ENCODE measurements around the gene TBC1D2B.

TBC1D2B gene

DNA sequence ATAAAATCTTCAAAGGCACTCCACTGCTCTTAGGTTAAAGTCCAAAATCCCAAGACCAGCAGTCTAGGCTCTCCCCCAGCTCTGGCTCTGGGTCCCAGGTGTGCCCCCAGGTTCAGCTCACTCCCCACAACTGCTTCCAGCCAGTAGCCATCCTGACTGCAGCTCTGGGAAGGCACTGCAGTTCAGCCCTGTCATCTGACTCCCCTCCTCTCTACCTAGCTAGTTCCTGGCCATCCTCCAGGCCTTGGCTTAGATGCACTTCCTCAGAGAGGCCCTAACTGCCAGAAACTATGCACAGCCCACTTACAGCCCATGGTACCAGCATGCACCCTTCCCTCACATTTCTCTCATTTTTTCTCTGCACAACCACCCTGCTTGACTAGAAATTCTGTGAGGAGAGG is 25.5 kb downstream of the TBC1D2B start:
- DNase-seq = no peak

DNA sequence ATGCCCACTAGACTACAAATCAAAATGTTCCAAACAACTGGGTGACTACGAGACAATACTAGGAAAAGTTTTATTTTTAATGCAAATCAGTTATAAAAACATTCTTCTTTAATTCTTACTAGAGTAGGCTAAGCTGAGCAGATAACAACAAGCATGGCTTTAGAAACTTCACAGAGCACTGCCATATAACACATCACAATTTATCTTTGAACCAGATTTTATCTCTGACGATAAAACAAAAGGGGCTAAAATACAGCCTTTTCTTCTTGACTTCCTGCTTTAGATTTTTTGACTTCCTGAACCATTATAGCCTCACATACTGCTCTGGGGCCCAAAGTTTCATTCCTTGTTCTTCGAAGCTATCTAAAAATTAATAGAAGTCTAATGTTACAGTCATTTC is 25.9 kb downstream of the TBC1D2B start:
- DNase-seq = no peak

DNA sequence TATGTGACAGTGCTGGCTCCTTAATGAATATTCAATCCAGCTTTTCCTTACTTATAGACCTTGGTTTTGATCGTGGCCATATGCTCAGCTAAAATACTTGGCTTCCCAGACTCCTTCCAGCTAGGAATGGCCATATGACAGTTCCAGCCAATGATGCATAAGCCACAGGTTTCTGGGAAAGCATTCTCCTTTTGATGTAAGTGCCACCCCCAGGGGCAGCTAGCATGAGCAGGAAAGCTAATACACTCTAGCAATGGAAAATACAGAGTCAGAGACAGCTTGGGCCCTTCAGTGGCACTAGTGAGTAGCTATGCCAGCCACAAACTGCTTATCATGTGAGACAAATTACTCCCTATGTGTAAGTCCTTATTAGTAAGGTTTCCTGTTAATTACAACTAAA is 26.7 kb downstream of the TBC1D2B start:
- no peak for DNase-seq

DNA sequence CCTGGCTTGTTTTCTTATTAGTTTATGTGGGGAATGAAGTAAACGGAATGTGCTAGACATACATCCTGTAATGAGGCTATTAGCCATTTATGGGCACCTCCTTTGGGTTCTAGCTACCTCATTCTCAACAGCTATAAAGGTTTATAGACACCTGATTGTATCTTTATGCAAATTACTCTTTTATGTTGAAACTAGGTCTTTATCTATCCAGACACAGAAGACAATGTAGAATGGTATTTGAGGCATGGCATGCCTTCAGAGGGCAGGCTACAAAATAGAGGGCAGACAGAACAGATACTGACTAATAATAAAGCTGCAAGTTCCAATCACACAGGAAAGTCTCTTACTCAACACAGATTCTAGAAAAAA is 27.1 kb downstream of the TBC1D2B start:
- DNase-seq = no peak

DNA sequence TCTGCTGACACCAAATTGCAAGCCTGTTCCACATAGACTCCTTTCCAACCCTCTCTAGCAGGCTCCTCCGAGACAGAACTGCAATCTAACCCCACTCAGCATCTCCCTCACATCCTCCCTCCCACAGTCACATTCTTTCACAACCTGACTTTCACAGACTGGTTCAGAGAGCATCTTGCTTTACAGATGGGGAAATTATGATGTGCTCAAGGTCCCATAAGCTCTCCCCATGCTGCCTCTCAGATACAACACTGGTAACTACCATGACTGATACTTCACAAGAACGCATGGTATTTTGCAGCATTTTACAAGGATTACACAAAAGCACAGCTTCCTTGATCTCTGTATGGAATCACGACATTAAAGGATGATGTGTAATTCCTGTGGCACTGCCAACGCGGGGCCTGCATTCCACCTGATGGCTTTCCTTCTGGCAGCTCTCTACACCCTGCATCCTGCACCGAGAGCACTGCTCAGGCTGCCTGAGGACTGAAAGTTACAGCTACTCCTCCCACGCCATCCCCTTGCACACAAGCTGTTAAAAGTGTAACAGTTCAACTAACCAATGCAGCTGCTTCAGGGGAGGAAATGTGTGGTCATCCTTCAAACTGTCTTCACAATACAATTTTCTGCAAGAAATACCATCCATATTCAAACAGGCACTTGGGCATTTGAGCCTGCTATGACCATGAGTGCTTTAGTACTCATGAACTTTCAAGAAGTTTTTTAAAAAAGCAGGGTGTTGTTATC is 27.6 kb downstream of the TBC1D2B start:
- no peak for DNase-seq

DNA sequence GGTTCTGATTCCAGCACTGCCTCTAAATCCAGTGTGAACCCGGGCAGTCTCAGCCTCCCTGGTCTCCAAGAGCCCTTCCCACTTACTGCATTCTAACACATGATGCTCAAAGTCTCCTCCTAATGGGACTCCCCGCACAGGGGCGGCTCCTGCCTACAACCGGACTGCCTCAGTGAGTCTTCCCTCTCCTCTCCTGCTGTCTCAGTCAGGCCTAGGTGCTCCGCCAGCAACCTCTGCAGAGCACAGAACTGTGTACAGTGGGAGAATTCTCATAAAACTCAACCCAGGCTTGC is 28.9 kb downstream of the TBC1D2B start:
- DNase-seq = no peak

DNA sequence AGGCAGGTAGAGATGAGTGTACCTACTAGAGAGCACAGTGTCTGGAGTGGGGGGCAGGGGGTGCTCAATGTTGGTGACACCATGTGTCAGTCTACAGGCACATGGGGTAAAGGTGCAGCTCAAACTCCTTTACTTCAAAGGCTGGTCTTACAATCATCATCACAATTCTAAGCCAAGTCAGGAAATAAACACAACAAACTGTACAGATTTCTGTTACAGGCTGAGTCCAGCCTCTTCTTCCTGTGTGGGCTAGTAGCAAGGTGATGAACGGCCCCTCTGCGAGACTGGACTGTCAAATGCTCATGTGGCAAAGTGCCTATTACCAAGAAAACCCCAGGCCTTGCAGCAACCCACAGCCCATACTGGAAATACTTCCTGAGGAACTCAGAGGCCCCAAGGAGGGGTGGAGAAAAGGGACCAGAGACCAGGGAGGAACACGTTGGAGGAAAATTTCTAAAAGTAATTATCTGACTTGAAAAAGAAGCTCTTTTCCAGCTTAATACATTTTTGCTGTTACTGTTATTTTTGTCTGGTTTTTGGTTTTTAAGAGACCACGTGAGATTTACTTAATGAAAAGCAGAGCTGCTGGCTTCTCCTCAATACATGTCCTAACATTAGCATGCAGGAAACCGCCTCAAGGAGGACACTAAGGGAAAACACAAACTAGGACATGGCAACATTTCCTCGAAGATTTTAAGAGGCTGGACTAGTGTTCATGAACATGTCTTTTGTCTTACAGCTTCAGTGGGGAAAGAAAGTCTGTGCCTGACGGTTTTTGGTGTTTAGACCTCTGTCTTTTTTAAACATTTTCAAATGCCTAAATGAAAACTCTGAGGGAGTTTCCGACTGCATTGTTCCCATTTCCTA is 29.5 kb downstream of the TBC1D2B start:
- no peak for DNase-seq

DNA sequence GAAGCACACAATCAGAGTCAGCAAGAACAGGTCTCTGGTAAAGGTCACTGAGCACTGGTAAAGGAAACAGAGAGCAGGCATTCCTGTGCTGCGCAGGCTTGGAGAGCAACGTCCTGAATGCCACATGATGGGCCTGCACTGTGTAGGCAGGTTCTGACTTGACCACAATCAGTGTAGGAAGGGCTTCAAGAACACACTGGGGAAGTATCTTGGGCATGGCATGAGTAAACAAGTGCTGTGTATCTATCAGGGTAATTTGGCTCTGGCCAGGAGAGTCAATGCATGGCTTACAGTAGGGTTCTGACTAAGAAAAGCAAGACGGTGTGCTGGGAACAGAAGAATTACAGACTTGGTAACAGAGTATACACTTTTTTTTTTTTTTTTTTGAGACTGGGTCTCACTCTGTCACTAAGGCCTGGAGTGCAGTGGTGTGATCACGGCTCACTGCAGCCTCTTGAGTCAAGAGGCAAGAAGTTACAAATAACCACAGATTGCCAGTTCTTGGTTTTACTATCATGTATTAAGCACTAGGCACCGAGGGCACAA is 30.6 kb downstream of the TBC1D2B start:
- DNase-seq = no peak

DNA sequence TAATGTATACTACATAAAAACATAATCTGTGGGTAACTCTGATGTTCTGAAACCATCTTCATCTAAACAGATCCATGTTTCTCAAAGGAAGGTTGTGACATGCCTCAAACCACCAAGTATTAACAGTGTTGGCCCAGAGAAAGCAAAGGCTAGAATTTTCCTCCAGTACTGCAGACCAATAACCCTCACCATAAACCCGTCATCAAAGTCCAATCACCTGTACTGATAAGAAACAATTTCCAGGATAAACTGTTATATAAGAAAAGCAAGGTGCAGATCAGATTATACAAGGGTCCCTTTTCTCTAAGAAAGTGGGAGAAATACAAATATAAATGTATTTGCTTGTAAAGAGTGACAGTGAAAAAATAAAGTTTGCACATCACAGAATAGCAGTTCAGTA is 32.3 kb downstream of the TBC1D2B start:
- DNase-seq = no peak

DNA sequence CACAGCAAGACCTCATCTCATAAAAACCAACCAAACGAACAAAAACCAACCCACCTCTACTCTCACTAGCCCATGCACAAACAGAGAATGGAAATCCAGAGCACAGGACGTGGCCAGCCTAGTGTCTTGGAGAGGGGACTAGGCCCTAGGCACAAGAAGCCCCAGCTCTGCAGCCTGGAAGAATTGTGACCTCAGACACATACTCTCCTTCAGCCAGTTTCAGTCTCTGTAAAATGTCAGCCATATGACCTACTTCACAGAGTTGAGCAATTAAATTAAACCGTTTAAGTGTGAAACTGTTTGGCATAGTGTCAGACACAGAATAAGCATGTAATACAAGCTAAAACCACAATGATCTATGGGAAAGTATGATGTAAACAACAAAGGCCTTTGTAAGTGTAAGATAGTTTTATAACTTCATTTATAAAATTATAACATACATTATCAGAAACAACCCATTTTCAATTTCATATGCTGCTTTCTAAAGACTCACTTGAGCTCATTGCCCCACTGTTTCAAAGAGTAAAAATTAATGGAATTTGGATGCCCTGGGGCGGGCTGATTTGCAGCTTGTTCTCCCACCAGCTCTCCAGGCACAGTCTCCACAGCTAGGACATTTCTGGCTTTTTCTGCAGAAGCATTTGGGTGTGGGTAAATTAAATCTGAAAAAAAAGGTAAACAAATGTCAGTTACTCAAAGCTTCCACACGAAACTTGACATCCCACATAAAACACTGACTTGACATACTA is 32.9 kb downstream of the TBC1D2B start:
- no peak for DNase-seq

DNA sequence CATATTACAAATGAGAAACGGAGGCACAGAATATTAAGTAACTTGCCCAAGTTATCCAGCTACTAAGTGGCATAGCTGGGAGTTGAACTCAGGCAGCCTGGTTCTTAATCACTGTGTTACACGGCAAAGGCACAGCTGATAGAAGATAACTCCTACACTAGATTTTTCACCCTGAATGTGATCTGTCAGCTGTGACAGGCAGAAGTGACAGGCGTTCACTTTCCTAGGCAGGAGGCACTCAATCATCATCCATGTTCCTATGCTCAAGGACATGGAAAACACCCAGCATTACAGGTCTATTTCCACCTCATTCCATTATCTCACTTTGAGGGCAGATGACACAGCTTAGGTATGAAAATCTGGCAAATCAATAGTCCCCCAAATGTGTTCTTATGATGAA is 35.6 kb downstream of the TBC1D2B start:
- DNase-seq = no peak

DNA sequence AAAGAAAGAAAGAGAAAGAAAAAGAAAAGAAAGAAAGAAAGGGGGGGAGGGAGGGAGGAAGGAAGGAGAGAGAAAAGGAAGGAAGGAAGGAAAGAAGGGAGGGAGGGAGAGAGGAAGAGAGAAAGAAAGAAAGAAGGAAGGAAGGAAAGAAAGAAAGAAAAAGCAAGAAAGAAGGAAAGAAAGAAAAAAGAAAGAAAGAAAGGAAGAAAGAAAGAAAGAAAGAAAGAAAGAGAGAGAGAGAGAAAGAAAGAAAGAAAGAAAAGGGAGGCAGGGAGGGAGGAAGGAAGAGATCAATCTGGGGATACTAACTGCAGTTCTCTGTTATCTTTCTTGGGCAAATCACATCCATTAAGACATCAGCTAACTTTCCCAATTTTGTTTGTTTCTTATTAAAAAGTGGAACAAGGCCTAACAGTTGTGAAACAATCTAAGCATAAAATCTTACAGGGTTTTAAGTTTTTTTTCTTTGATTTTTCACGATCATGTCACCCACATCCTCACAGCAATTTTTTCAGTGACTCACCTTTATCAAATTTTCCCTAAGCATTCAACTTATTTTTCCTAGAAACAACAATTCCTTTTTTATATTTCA is 36.8 kb downstream of the TBC1D2B start:
- DNase-seq = no peak

DNA sequence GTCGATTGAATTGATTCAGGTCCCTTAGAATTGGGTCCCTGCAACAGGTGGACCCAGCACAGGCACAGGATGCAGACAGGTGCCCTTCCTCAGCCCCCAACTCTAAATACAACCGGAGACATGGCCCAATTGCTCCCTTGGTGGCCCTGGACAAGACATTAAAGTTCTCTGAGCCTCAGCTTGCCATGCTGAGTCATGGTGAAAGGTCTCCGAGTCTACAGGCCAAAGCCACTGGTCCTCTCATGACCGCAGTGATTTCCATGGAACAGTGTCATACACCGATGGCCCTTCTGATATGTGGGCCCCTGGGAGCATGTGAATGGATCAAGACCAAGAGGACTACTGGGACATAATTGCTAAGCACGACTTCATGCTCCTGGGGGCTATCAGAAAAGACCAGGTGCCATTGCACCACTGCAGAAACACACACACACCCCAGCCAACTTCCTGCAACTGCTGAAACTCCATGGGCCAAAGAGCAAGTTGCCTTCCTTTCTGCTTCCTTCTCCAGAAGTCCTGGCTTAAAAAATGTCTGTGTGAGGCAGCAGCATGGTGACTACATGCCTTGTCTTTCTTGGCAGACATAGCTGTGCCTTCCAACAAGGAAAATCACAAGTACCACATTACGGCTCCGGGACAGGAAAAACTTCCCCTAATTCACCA is 38.8 kb downstream of the TBC1D2B start:
- no peak for DNase-seq

DNA sequence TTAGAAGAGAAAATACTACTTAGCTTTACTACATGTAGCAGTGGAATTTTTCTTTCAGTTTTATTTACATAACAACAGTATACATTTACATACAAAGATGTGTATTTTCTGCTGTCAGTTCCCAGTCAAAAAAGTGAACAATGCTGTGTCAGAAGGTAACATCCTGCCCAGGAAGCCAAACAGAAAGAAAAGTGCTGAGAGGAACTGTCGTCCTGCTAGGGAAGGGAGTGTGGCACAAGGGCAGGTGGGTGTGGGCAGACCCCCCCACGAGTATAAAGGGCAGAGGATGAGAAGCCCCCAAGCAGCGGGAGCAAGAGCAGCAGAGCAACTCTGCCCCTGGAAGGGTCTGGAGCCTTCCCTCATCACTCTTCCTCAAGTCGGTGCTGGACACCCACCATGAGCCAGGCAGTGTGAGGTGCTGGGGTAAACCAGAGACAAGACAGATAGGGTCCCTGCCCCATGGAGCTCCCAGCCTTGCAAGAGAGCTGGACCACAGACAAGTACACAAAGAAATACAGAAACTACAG is 39.7 kb downstream of the TBC1D2B start:
- DNase-seq = no peak

DNA sequence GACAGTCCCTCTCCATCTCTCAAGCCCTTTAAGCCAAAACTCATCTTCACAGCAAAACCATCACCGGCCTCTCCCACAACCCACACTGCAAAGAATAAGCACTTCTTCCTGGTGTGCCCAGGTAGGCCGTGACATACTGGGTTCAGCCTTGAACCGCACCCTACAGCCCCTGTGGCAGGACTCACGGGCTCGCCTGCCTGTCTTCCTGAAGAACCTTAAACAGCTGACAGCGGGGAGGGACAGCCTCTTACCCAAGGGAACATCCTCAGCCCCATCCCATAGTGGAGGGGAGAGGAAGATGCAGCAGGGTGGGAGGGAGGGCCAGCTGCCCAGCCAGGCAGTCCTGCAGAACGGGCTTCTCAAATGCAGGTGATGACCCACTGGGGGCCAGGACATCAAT is 40.2 kb downstream of the TBC1D2B start:
- no peak for DNase-seq

DNA sequence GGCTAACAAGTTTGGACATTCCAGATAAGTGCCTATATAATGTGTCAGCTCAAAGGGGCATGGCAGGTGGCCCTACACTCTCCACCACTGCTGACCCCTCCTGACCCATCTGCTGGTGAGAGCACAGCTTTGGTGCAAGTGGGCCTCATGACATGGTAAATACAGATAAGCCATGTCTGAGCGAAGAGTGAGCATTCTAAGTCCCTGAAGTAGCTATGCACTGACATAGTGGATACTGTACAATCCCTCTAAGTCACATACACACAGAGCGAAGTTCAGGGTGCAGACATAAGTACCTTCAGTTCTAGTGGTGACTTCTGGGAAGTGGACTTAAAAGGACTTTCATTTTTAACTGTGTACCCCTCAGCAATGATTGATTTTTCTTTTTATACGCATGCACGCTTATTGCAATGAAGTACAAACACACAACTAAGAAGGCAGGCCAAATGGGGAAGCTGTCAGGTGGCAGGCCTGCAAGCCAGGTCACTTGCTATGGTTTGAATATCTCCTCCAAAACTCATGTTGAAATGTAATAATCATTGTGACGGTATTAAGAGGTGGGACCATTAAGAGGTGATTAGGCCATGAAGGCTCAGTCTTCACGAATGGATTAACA is 41.5 kb downstream of the TBC1D2B start:
- no peak for DNase-seq

DNA sequence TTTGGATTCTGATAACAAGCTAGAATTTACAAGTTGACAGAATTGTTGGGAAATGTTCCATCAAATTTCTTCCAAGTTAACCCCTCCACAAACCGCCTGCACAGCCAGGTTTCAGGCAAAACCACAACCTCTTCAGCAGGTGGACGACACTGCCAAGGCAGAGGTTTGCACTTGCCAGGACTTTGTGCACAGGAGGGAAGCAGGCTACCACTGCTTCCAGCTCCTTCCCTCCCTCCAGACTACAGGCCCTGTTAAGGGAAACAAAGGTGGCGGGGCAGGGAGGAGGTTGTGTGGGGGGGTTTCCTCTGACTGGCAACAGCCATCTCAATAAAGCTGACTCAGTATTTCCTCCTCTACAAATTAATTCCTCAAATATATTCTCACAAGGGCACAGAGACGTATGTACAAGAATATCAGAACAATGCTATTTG is 42.2 kb downstream of the TBC1D2B start:
- DNase-seq = no peak

DNA sequence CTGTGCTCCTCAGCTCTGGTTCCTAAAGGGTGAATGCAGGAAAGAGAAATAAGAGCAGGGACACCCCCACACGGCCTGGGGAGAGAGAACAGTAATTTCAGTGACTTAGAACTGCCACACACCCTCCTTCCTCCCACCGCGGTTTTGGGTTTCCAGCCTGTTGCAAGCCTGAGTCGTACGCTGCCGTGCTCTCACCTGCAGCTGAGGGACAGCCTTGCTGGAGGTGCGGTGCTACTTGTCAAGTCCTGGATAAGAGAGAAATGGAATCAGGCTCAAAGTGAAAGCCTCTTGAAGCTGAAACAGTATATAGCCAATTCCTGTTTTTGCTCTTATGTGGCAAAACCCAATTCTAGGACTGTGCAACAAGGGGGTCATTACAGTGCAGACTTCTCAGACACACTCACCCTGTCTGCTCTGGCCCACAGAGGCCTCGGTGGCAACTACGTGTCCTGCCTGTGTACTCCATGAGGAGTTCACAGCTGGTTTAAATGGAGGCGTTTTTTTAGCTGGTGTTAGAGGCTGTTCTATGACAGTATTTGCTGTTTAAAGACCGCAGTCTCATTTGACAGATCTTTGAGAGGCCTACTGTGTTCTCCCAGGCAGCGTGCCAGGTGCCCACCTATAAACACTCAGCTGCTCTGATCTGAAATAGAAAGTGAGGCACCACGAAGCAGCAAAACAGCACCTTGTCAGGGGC is 42.9 kb downstream of the TBC1D2B start:
- DNase-seq = no peak

DNA sequence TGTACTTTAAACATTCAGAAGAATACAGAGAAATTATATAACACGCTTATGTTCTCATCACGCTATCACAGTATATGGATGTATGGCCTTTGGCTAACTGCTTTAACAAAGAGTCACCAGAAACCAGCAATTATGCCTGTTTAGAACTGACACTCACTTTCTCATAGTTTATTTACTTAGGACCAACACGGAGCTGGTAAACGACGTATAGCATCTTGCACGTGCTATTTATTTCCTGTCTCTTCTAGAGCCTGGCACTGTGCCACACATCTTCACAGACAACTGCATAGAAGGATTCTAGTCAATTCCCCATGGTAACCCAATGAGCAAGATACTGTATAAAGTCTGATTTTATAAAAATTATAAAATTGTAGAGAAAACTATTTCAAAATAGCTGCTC is 43.6 kb downstream of the TBC1D2B start:
- no peak for DNase-seq

DNA sequence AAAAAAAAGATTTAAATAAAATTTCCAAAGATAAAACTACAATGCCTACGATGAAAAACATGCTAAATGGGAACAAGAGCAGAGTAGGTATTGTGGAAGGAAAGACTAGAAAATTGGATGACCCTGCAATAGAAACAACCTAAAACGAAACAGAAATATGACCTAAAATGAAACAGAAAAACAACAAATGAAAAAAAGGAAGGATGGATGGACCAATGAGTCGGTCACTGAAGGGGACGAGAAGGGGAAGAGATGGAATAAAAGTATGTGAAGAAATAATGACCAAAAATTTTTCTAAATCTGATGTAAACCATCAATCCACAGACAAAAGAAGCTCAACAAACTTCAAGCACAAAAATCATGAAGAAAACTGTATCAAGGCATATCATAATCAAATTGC is 44.8 kb downstream of the TBC1D2B start:
- DNase-seq = no peak

DNA sequence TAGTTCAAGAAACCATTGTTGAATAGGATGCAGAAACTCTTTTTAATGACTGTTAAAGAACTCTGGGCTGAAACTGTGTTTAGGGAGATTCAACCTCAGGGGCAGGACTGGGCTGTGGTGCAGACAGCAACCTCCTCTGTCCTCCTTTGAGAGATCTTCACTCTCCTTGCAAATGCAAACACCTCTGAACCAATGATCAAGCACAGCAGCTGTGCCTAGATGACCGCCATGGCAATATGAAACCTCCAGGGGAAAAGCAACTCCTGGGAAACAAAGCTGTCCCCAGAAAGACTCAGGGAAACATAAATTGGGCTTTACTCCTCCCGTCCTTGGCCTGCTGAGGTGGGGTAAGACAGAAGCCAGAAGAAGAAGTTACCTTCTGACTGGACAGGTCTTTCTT is 52.6 kb downstream of the TBC1D2B start:
- no peak for DNase-seq

All from NCI-H82 (cell line).